H1 (cell line): ENCODE measurements around the gene EHD2. TPM values are rescaled to one million over a fixed set of nuclear protein-coding genes. Genes with fewer than 3 reads are reported as not detected.

Source experiments
- CTCF ChIA-PET: fragments of 300-600 bp; sonication (Branson Sonifier 250); formaldehyde crosslinking; loops from one replicate; lab custom pipeline; 2021; ENCODE audit not compliant: partially characterized antibody; lab: Charles Lee
- POLR2A ChIA-PET: fragments of 300-600 bp; sonication (Branson Sonifier 250); formaldehyde crosslinking; loops from one replicate; lab custom pipeline; 2021; ENCODE audit warnings: inconsistent platforms; ENCODE audit not compliant: partially characterized antibody; lab: Charles Lee
- DNase-seq, 2 experiments: peaks; one replicate each; pipeline versions ENCODE4 v3.0.0 to v3.0.0-alpha.2; 2010 to 2022; ENCODE audit warnings: low spot score in 2 of 2, low read depth in 1 of 2, mixed read lengths in 1 of 2
- FAIRE-seq: peaks from 2 replicates; lab custom pipeline; 2011; peaks lifted over from hg19 to GRCh38; lab: Jason Lieb, UNC
- H2AFZ ChIP-seq: 2 replicates; pipeline ENCODE4 v1.8.1; 2012; ENCODE audit warnings: low read length, inconsistent platforms
- H2AK5ac ChIP-seq: 2 replicates; pipeline ENCODE4 v1.6.1; 2013; ENCODE audit warnings: low read depth, low read length
- H2BK120ac ChIP-seq: replicated peaks from 2 replicates; pipeline ENCODE3; 2013; ENCODE audit warnings: low read depth, low read length, inconsistent platforms
- H2BK12ac ChIP-seq: 2 replicates; pipeline ENCODE4 v1.6.1; 2013; ENCODE audit warnings: low read depth, low read length
- H2BK15ac ChIP-seq: 2 replicates; pipeline ENCODE4 v1.6.1; 2013; ENCODE audit warnings: low read length
- H2BK20ac ChIP-seq: 2 replicates; pipeline ENCODE4 v1.6.1; 2013; ENCODE audit warnings: low read length
- H2BK5ac ChIP-seq: 2 replicates; pipeline ENCODE4 v1.6.1; 2013; ENCODE audit warnings: low read depth, low read length
- H3K14ac ChIP-seq: 2 replicates; pipeline ENCODE4 v1.6.1; 2013; ENCODE audit warnings: inconsistent platforms; ENCODE audit not compliant: insufficient read length
- H3K18ac ChIP-seq: 2 replicates; pipeline ENCODE4 v1.6.1; 2013; ENCODE audit warnings: low read length; ENCODE audit errors: extremely low read depth
- H3K23ac ChIP-seq: 2 replicates; pipeline ENCODE4 v1.6.1; 2013; ENCODE audit warnings: inconsistent platforms; ENCODE audit not compliant: insufficient read length
- H3K23me2 ChIP-seq: 2 replicates; pipeline ENCODE4 v1.6.1; 2013; ENCODE audit warnings: low read depth, low read length
- H3K27ac ChIP-seq: 2 replicates; pipeline ENCODE4 v1.6.1; 2011; ENCODE audit warnings: low read depth, low read length, inconsistent platforms
- H3K27me3 ChIP-seq, 4 experiments: replicated peaks in 1 of 4; 1 replicate in 1 of 4; 2 replicates in 3 of 4; pipeline versions ENCODE4 v1.6.1 to v1.8.1; 2011 to 2013; ENCODE audit warnings: low read length in 3 of 4, mild to moderate bottlenecking in 3 of 4, inconsistent platforms in 2 of 4, mixed read lengths in 2 of 4, moderate library complexity in 1 of 4; ENCODE audit not compliant: control insufficient read depth in 3 of 4, insufficient read depth in 3 of 4; ENCODE audit errors: extremely low read depth in 1 of 4
- H3K36me3 ChIP-seq, 4 experiments: 2 replicates each; pipeline versions ENCODE4 v1.6.1 to v1.8.1; 2011 to 2013; ENCODE audit warnings: mild to moderate bottlenecking in 4 of 4, low read length in 3 of 4, moderate library complexity in 2 of 4, control low read depth in 1 of 4, inconsistent platforms in 1 of 4; ENCODE audit not compliant: insufficient read depth in 4 of 4, control insufficient read depth in 2 of 4
- H3K4ac ChIP-seq: replicated peaks from 2 replicates; pipeline ENCODE3; 2013; ENCODE audit warnings: low read length, low read depth, mixed read lengths, inconsistent platforms; ENCODE audit not compliant: insufficient read length
- H3K4me1 ChIP-seq, 4 experiments: replicated peaks in 1 of 4; 1 replicate in 1 of 4; 2 replicates in 3 of 4; pipeline versions ENCODE4 v1.6.1 to v1.8.1; 2011 to 2013; ENCODE audit warnings: low read length in 3 of 4, inconsistent platforms in 2 of 4, mixed read lengths in 1 of 4; ENCODE audit not compliant: insufficient read depth in 4 of 4, control insufficient read depth in 3 of 4
- H3K4me2 ChIP-seq, 2 experiments: 2 replicates each; pipeline versions ENCODE4 v1.6.1 to v1.8.1; 2011 to 2013; ENCODE audit warnings: low read depth in 2 of 2, low read length in 2 of 2, control low read depth in 1 of 2, inconsistent platforms in 1 of 2, mild to moderate bottlenecking in 1 of 2; ENCODE audit not compliant: insufficient read depth in 1 of 2
- H3K4me3 ChIP-seq, 4 experiments: fragments of 200-600, 300-600 bp in 1 of 4; sonication (generic), shearing (Covaris generic), sonication (Bioruptor Twin) in 1 of 4; 2 replicates each; pipeline versions ENCODE4 v1.5.1 to v1.8.1; 2011 to 2016; ENCODE audit warnings: low read length in 4 of 4, low read depth in 3 of 4, control low read depth in 2 of 4, inconsistent platforms in 2 of 4, mild to moderate bottlenecking in 2 of 4, mixed read lengths in 1 of 4, moderate library complexity in 1 of 4; ENCODE audit not compliant: insufficient read depth in 2 of 4; ENCODE audit errors: extremely low read depth in 1 of 4
- H3K56ac ChIP-seq: replicated peaks from 2 replicates; pipeline ENCODE3; 2013; ENCODE audit warnings: low read depth, mild to moderate bottlenecking, mixed read lengths, low read length, inconsistent platforms; ENCODE audit not compliant: insufficient read length
- H3K79me1 ChIP-seq: 2 replicates; pipeline ENCODE4 v1.6.1; 2013; ENCODE audit warnings: low read depth, low read length, control low read depth
- H3K79me2 ChIP-seq, 2 experiments: 2 replicates each; pipeline versions ENCODE4 v1.6.1 to v1.8.1; 2012 to 2013; ENCODE audit warnings: low read length in 2 of 2, mild to moderate bottlenecking in 2 of 2, inconsistent platforms in 1 of 2; ENCODE audit not compliant: insufficient read depth in 2 of 2, control insufficient read depth in 1 of 2
- H3K9ac ChIP-seq, 4 experiments: replicated peaks in 1 of 4; 1 replicate in 1 of 4; 2 replicates in 3 of 4; pipeline versions ENCODE4 v1.6.1 to v1.8.1; 2011 to 2013; ENCODE audit warnings: low read depth in 3 of 4, low read length in 3 of 4, control low read depth in 2 of 4, mild to moderate bottlenecking in 2 of 4, moderate library complexity in 2 of 4, inconsistent platforms in 1 of 4; ENCODE audit errors: extremely low read depth in 1 of 4
- H3K9me3 ChIP-seq, 2 experiments: 2 replicates each; pipeline versions ENCODE4 v1.6.1 to v1.8.1; 2012 to 2013; ENCODE audit warnings: mild to moderate bottlenecking in 2 of 2, moderate library complexity in 2 of 2, control low read depth in 1 of 2, inconsistent platforms in 1 of 2, low read depth in 1 of 2, low read length in 1 of 2, mixed read lengths in 1 of 2; ENCODE audit not compliant: insufficient read depth in 2 of 2
- H4K20me1 ChIP-seq, 2 experiments: replicated peaks in 1 of 2; 2 replicates each; pipeline versions ENCODE3 to v1.8.1; 2011 to 2013; ENCODE audit warnings: inconsistent platforms in 2 of 2, low read length in 2 of 2, mild to moderate bottlenecking in 1 of 2; ENCODE audit not compliant: insufficient read depth in 2 of 2, control insufficient read depth in 1 of 2
- H4K5ac ChIP-seq: 2 replicates; pipeline ENCODE4 v1.6.1; 2013; ENCODE audit warnings: low read length, low read depth, mixed read lengths, inconsistent platforms; ENCODE audit not compliant: insufficient read length
- H4K8ac ChIP-seq: 2 replicates; pipeline ENCODE4 v1.8.0; 2013; ENCODE audit warnings: mild to moderate bottlenecking, moderate library complexity, low read length, inconsistent platforms; ENCODE audit not compliant: insufficient read depth; ENCODE audit errors: extremely low read depth
- H4K91ac ChIP-seq: replicated peaks from 2 replicates; pipeline ENCODE3; 2013; ENCODE audit warnings: low read length, mixed read lengths, inconsistent platforms; ENCODE audit not compliant: insufficient read length
- BCL11A ChIP-seq, 2 experiments: IDR thresholded peaks; one replicate each; pipeline ENCODE4 v1.6.1; 2011; ENCODE audit warnings: low read depth in 2 of 2, low read length in 2 of 2, mild to moderate bottlenecking in 2 of 2
- BRCA1 ChIP-seq: IDR thresholded peaks from 2 replicates; pipeline ENCODE4 v1.6.1; 2012; ENCODE audit warnings: low read depth, low read length, improper control_type of control experiment
- CBX5 ChIP-seq: fragments of 300-800, 300-1000 bp; sonication (generic); IDR thresholded peaks from 2 replicates; pipeline ENCODE4 v1.7.1; 2016; ENCODE audit warnings: antibody characterized with exemption, low read length, low read depth
- EZH2 ChIP-seq: fragments of 200-600 bp; sonication (generic); IDR thresholded peaks from 2 replicates; pipeline ENCODE4 v1.7.1; 2012; ENCODE audit warnings: low read depth, mild to moderate bottlenecking, moderate library complexity, low read length, inconsistent platforms; ENCODE audit not compliant: severe bottlenecking
- GTF2F1 ChIP-seq: IDR thresholded peaks from 2 replicates; pipeline ENCODE4 v1.6.1; 2012; ENCODE audit warnings: low read depth, low read length, improper control_type of control experiment, borderline replicate concordance
- JUND ChIP-seq: IDR thresholded peaks from 2 replicates; pipeline ENCODE4 v1.6.1; 2011; ENCODE audit warnings: mild to moderate bottlenecking, improper control_type of control experiment, low read length
- RBBP5 ChIP-seq: IDR thresholded peaks from 2 replicates; pipeline ENCODE4 v1.7.1; 2012; ENCODE audit warnings: low read depth, mild to moderate bottlenecking, inconsistent platforms, low read length, moderate library complexity, borderline replicate concordance
- RNF2 ChIP-seq: fragments of 200-900, 300-1000 bp; sonication (generic); IDR thresholded peaks from 2 replicates; pipeline ENCODE4 v1.7.1; 2016; ENCODE audit warnings: borderline replicate concordance, low read depth, mild to moderate bottlenecking, antibody characterized with exemption, low read length; ENCODE audit not compliant: poor library complexity, severe bottlenecking; ENCODE audit errors: missing control alignments
- SAP30 ChIP-seq: fragments of 300-600 bp; sonication (generic); IDR thresholded peaks from 2 replicates; pipeline ENCODE4 v1.7.1; 2012; ENCODE audit warnings: low read length, moderate library complexity, mild to moderate bottlenecking, inconsistent platforms; ENCODE audit not compliant: insufficient read depth, insufficient replicate concordance
- SP2 ChIP-seq: IDR thresholded peaks from 2 replicates; pipeline ENCODE4 v1.6.1; 2012; ENCODE audit warnings: mild to moderate bottlenecking, low read length, inconsistent platforms
- TAF1 ChIP-seq: IDR thresholded peaks from 2 replicates; pipeline ENCODE4 v1.6.1; 2011; ENCODE audit warnings: mild to moderate bottlenecking, low read depth, low read length
- TBP ChIP-seq: IDR thresholded peaks from 2 replicates; pipeline ENCODE4 v1.6.1; 2011; ENCODE audit warnings: low read depth, low read length, improper control_type of control experiment
- TEAD4 ChIP-seq: IDR thresholded peaks from 2 replicates; pipeline ENCODE4 v1.6.1; 2012; ENCODE audit warnings: low read depth, low read length, inconsistent platforms, mixed read lengths
- WGBS, 2 experiments: shearing (Covaris generic) in 1 of 2; methylation state at CpG; one replicate each; pipeline versions ENCODE4 v1.1.6 to v1.1.7; 2013 to 2015; ENCODE audit warnings: low lambda C conversion rate in 2 of 2, mixed read lengths in 2 of 2, inconsistent platforms in 1 of 2, low coverage in 1 of 2, missing lambda C conversion rate in 1 of 2; ENCODE audit not compliant: insufficient replicate concordance in 2 of 2, insufficient coverage in 1 of 2, insufficient read length in 1 of 2; ENCODE audit errors: extremely low coverage in 1 of 2, missing lambda C conversion rate in 1 of 2; 5-methylcytosine and 5-hydroxymethylcytosine counted together
- polyA plus RNA-seq, 7 experiments: library from polyadenylated mRNA; depleted of rRNA in 3 of 7; stranded (reverse) in 5 of 7; unstranded in 2 of 7; fragments of >200 nt in 5 of 7; fragments of 200-250 nt in 2 of 7; gene quantifications; 1 replicate in 5 of 7; 2 replicates in 1 of 7; 4 replicates in 1 of 7; pipeline versions ENCODE4 v1.2.1 to v1.2.3, GENCODE V29; 2011 to 2013; ENCODE audit warnings: missing spikeins in 2 of 7, mixed read lengths in 2 of 7
- total RNA-seq: library from RNA; stranded (reverse); fragmentation: NEBNext Ultra II Directional; extraction: Animal tissue kit (Norgen Biotek cat#: 25700); gene quantifications from 2 replicates; pipeline ENCODE4 v1.2.1, GENCODE V29; 2021

Gene EHD2
- total and polyA plus RNA-seq, 2 of the 8 experiments (the other 6 are each of a cell fraction or from before 2014, with no cell fraction given), result 4.5 to 14.3 TPM

- no peak overlapping the region for H3K9ac ChIP-seq
- ChIA-PET CTCF (interaction anchor here (1.2 kb wide), 1 partner anchor 12 kb away, joined by 3 read pairs; no protein-coding TSS in a partner anchor), POLR2A (interaction anchor here (1.7 kb wide), 1 partner anchor 13 kb away, joined by 4 read pairs; no protein-coding TSS in a partner anchor)
- H3K27me3 ChIP-seq, result no peaks in the 10 kb centered on the region
- no peak overlapping the region for H3K56ac ChIP-seq
- no peak overlapping the region; the same call in 1 of the 2 replicates for H2BK5ac ChIP-seq
- H2BK15ac ChIP-seq, result no peak overlapping the region
- no peak overlapping the region for H2BK120ac ChIP-seq
- H4K8ac ChIP-seq, result no peak overlapping the region
- H3K4me2 ChIP-seq, result no peak overlapping the region
- peaks cover 2 to 30% (median 15%) of the 10 kb centered on the region in 4 experiments; a peak in 5 of 8 replicates for H3K36me3 ChIP-seq
- no peak overlapping the region for H3K18ac ChIP-seq
- H2AFZ ChIP-seq, result no peak overlapping the region
- H3K9me3 ChIP-seq, result no peaks in the 10 kb centered on the region; a peak in 1 of 4 replicates
- no peak for DNase-seq
- no peaks in the 10 kb centered on the region for H3K4me1 ChIP-seq
- no peak overlapping the region for H3K4me3 ChIP-seq
- peaks cover 6 to 11% of the 10 kb centered on the region in 2 experiments for H4K20me1 ChIP-seq
- H3K23me2 ChIP-seq, result no peaks in the 10 kb centered on the region
- no peaks in the 10 kb centered on the region for H3K79me1 ChIP-seq
- no peak overlapping the region for H3K14ac ChIP-seq
- no peak overlapping the region for H2BK12ac ChIP-seq
- no peak overlapping the region for H2AK5ac ChIP-seq
- no peak for FAIRE-seq
- H3K23ac ChIP-seq, result no peak overlapping the region
- no peak overlapping the region for H4K91ac ChIP-seq
- no peak overlapping the region for H2BK20ac ChIP-seq
- H3K27ac ChIP-seq, result no peak overlapping the region
- H3K79me2 ChIP-seq, result no peaks in the 10 kb centered on the region
- whole genome bisulfite sequencing, 2 experiments, result 86% methylated on average over 15 of the region's 34 CpGs; no CpG with 5 or more reads in 1 of the 2 experiments
- H4K5ac ChIP-seq, result no peak overlapping the region
- no peak overlapping the region for H3K4ac ChIP-seq
- TF ChIP-seq RBBP5, result no peak
- TF ChIP-seq RNF2, result no peak
- TF ChIP-seq SAP30, result no peak
- no peak for TF ChIP-seq JUND
- TF ChIP-seq TBP, result no peak
- TF ChIP-seq BRCA1, result no peak
- no peak for TF ChIP-seq BCL11A (IDR thresholded peaks at IDR 0.05; ENCODE audit: low read depth in 2 of 2, low read length in 2 of 2)
- no peak for TF ChIP-seq SP2
- no peak for TF ChIP-seq CBX5
- TF ChIP-seq EZH2, result no peak
- TF ChIP-seq TAF1, result no peak
- no peak for TF ChIP-seq GTF2F1
- TF ChIP-seq TEAD4, result no peak
Observed at GRCh38 chr19:47680858-47681332, 32.3 kb upstream of the EHD2 start.
